NCI-H526 treated with DMSO at 0.1 percent for 48 hours (cell line): ENCODE data around the gene PHACTR2.

ENCODE experiments used
- DNase-seq: peaks from one replicate; lab custom pipeline; 2025; lab: John Stamatoyannopoulos, UW

PHACTR2 gene

GRCh38 chr6:143675382-143675900 lies 2.3 kb upstream of the PHACTR2 start:
- no peak for DNase-seq

- no peak for DNase-seq
These were observed 1.8 kb upstream of the PHACTR2 start for GRCh38 chr6:143675946-143676345.

- DNase-seq = no peak
These were observed 1.2 kb upstream of the PHACTR2 start for GRCh38 chr6:143676437-143677045.

- no peak for DNase-seq
These were observed 231 bp upstream of the PHACTR2 start for GRCh38 chr6:143677577-143677890.

- DNase-seq = no peak
These were observed 1.3 kb downstream of the PHACTR2 start for GRCh38 chr6:143679041-143679440.

GRCh38 chr6:143680141-143680540 lies 2.4 kb downstream of the PHACTR2 start:
- DNase-seq = no peak

GRCh38 chr6:143682805-143683204 lies 5.0 kb downstream of the PHACTR2 start:
- no peak for DNase-seq

- DNase-seq = no peak
These were observed 6.7 kb downstream of the PHACTR2 start for GRCh38 chr6:143684486-143684885.

- no peak for DNase-seq
These were observed 7.9 kb downstream of the PHACTR2 start for GRCh38 chr6:143685653-143686052.

- no peak for DNase-seq
These were observed 9.8 kb downstream of the PHACTR2 start for GRCh38 chr6:143687591-143687990.

GRCh38 chr6:143688681-143689080 lies 10.9 kb downstream of the PHACTR2 start:
- no peak for DNase-seq

- no peak for DNase-seq
These were observed 12.1 kb downstream of the PHACTR2 start for GRCh38 chr6:143689852-143690251.

GRCh38 chr6:143691155-143691554 lies 13.4 kb downstream of the PHACTR2 start:
- no peak for DNase-seq

GRCh38 chr6:143691900-143692636 lies 14.3 kb downstream of the PHACTR2 start:
- no peak for DNase-seq

- no peak for DNase-seq
These were observed 14.9 kb downstream of the PHACTR2 start for GRCh38 chr6:143692696-143693095.

GRCh38 chr6:143694013-143694412 lies 16.2 kb downstream of the PHACTR2 start:
- no peak for DNase-seq

GRCh38 chr6:143694560-143694959 lies 16.8 kb downstream of the PHACTR2 start:
- DNase-seq = no peak

GRCh38 chr6:143695130-143695968 lies 17.6 kb downstream of the PHACTR2 start:
- no peak for DNase-seq

GRCh38 chr6:143695969-143696663 lies 18.4 kb downstream of the PHACTR2 start:
- DNase-seq = no peak

GRCh38 chr6:143696664-143697000 lies 18.9 kb downstream of the PHACTR2 start:
- no peak for DNase-seq

- no peak for DNase-seq
These were observed 19.5 kb downstream of the PHACTR2 start for GRCh38 chr6:143697076-143697800.

- DNase-seq = no peak
These were observed 20.6 kb downstream of the PHACTR2 start for GRCh38 chr6:143698329-143698728.
